Lower leg skin (tissue), 3 donors: ENCODE measurements around the gene SLC27A3.
A peak's percentile ranks its signal among the peaks of the same experiment; 100 is the strongest.

Source experiments
- POLR2A ChIP-seq, 2 donors: fragments of 450-650 bp; IDR thresholded peaks; one replicate each; pipeline ENCODE4 v1.6.1; 2016 to 2017; ENCODE audit warnings: antibody characterized with exemption in 2 of 2, mild to moderate bottlenecking in 1 of 2, moderate library complexity in 1 of 2
- TF ChIP-seq, protein P1 (sequence below), 3 donors: fragments of 450-650 bp; IDR thresholded peaks; one replicate each; pipeline ENCODE4 v1.5.1; 2016; ENCODE audit warnings: antibody characterized with exemption in 3 of 3, mild to moderate bottlenecking in 3 of 3, moderate library complexity in 2 of 3

DNA sequence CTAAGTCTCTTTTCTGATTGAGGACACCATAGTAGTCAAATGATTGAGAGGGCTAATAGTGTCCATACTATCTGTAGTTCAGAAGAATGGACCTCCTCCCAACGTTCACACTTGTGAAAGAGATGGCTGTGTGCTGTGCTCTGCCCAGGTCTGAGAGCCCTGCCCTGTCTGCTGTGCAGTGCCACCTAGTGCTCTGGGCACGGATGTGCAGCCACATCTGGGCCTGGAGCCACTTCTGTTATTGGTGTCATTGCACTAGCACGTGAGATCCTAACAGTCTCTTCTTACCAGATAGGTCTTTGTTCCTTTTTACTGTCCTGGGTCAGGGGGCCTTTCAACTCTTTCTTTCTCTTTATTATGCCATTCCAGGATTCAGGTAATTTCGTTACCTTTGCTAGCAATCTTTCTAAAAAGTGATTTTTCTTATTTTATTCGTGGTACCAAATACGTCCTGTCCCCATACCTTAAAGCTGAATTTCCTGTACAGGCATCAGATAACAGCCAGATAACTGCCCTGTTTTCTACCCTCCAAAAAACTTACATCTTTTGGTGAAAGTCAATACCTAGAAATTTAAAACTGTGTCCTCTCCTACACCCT, 25.7 kb upstream of the SLC27A3 start:
- no peak for TF ChIP-seq POLR2A (IDR thresholded peaks at IDR 0.05)
- TF ChIP-seq, protein P1, sequence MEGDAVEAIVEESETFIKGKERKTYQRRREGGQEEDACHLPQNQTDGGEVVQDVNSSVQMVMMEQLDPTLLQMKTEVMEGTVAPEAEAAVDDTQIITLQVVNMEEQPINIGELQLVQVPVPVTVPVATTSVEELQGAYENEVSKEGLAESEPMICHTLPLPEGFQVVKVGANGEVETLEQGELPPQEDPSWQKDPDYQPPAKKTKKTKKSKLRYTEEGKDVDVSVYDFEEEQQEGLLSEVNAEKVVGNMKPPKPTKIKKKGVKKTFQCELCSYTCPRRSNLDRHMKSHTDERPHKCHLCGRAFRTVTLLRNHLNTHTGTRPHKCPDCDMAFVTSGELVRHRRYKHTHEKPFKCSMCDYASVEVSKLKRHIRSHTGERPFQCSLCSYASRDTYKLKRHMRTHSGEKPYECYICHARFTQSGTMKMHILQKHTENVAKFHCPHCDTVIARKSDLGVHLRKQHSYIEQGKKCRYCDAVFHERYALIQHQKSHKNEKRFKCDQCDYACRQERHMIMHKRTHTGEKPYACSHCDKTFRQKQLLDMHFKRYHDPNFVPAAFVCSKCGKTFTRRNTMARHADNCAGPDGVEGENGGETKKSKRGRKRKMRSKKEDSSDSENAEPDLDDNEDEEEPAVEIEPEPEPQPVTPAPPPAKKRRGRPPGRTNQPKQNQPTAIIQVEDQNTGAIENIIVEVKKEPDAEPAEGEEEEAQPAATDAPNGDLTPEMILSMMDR (IDR thresholded peaks at IDR 0.05), result peak in 1 of 3 donors; percentile 74
